Measurements from ENCODE around the gene STPG4. TPM values are rescaled to one million over a fixed set of nuclear protein-coding genes. Genes with fewer than 3 reads are reported as not detected.

Gene STPG4
- total and polyA plus RNA-seq, 2 donors from 2014 or later: not detected

DNA sequence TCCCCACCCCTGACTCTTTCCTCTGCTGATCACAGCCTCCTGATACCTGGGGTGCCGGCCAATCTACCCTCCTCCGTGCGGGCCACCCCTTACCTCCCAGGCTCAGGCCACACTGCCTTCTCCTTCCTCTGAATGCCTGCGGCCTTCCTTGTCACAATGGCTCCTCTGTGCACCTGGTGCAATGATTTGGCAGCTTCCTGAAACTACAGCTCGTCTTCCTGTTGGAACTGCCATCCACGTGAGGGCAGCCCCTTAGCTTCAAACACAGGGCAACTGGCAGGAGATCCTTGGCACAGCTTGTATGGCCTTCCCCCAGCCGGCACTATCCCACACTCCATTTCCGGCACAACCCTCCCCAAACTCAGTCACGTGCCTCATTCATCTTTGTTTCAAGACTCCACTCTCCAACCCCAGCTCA, 69.0 kb downstream of the STPG4 start:
- intact Hi-C loops (cut with DNase I): no loop called here
- no peak overlapping the region for H3K9ac ChIP-seq (ENCODE audit: low read length in 3 of 3)
- no peak for FAIRE-seq
- peaks cover 0 to 17% (median 3%) of the 10 kb centered on the region in 3 donors for H3K4me1 ChIP-seq (ENCODE audit: control insufficient read depth in 2 of 3, insufficient read depth in 2 of 3, low read depth in 1 of 3, low read length in 3 of 3)
- peak overlapping the region; percentile 2 to 15 for H3K27ac ChIP-seq (ENCODE audit: low read depth in 2 of 2, low read length in 2 of 2)
- H3K36me3 ChIP-seq (ENCODE audit: control insufficient read depth in 2 of 3, insufficient read depth in 3 of 3, low read length in 3 of 3): no peaks in the 10 kb centered on the region
- TF ChIP-seq, protein P1, sequence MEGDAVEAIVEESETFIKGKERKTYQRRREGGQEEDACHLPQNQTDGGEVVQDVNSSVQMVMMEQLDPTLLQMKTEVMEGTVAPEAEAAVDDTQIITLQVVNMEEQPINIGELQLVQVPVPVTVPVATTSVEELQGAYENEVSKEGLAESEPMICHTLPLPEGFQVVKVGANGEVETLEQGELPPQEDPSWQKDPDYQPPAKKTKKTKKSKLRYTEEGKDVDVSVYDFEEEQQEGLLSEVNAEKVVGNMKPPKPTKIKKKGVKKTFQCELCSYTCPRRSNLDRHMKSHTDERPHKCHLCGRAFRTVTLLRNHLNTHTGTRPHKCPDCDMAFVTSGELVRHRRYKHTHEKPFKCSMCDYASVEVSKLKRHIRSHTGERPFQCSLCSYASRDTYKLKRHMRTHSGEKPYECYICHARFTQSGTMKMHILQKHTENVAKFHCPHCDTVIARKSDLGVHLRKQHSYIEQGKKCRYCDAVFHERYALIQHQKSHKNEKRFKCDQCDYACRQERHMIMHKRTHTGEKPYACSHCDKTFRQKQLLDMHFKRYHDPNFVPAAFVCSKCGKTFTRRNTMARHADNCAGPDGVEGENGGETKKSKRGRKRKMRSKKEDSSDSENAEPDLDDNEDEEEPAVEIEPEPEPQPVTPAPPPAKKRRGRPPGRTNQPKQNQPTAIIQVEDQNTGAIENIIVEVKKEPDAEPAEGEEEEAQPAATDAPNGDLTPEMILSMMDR (IDR thresholded peaks at IDR 0.05; ENCODE audit: borderline replicate concordance, extremely low read depth, insufficient read depth): no peak
- DNase-seq: peak in 1 of 5 donors; percentile 34
- no peak overlapping the region for H3K4me3 ChIP-seq (ENCODE audit: low read length in 3 of 3)
- H3K27me3 ChIP-seq (ENCODE audit: control insufficient read depth, insufficient read depth, low read length): no peaks in the 10 kb centered on the region
- H3K9me3 ChIP-seq (ENCODE audit: control insufficient read depth in 2 of 3, insufficient read depth in 1 of 3, low read length in 3 of 3): no peaks in the 10 kb centered on the region

DNA sequence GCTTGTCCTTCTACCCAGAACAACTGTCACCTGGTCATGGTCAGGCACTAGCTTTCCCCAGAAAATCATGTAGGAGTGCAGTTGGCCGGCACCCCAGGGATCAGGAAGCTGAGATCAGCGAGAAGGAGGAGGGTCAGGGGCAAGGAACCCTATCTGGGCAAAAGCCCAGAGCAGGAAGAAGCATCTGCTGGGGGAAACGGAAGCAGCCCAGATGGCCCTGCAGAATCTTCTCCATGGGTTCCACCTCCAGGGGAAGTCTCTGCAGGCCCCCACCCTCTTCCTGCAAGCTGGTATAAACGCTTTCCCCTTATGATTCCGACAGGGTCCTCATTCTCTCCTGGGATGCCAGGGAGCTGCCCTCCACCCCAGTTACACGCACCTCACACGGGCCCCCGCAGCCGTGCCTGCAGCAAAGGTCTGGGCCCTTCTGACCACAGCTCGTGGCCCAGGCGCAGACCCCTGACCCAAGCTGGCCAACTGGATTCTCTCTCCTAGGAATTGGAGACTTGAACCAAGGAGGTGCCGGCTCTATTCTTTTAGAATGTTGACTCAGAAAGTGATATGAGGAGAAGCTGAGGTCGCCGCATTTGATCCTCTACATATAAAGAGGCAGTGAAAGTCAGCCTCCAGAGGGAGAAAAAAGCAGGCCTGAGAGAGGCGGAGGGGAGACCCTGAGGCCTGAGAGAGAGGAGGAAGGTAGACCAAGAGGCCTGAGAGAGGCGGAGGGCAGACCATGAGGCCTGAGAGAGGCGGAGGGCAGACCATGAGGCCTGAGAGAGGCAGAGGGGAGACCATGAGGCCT, 71.0 kb downstream of the STPG4 start:
- Histone ChIP-seq H3K9me3 (ENCODE audit: control insufficient read depth in 2 of 3, insufficient read depth in 1 of 3, low read length in 3 of 3) (no peaks in the 10 kb centered on the region), H3K27me3 (ENCODE audit: control insufficient read depth, insufficient read depth, low read length) (no peaks in the 10 kb centered on the region), H3K4me1 (ENCODE audit: control insufficient read depth in 2 of 3, insufficient read depth in 2 of 3, low read depth in 1 of 3, low read length in 3 of 3) (peaks cover 3 to 21% (median 6%) of the 10 kb centered on the region in 3 donors), H3K9ac (ENCODE audit: low read length in 3 of 3) (no peak overlapping the region), H3K27ac (ENCODE audit: low read depth in 2 of 2, low read length in 2 of 2) (no peak overlapping the region), H3K36me3 (ENCODE audit: control insufficient read depth in 2 of 3, insufficient read depth in 3 of 3, low read length in 3 of 3) (no peaks in the 10 kb centered on the region), H3K4me3 (ENCODE audit: low read length in 3 of 3) (no peak overlapping the region)
- TF ChIP-seq, protein P1 (IDR thresholded peaks at IDR 0.05; ENCODE audit: borderline replicate concordance, extremely low read depth, insufficient read depth): no peak
- intact Hi-C loops (cut with DNase I): no loop called here
- DNase-seq (no peak), FAIRE-seq (no peak)

DNA sequence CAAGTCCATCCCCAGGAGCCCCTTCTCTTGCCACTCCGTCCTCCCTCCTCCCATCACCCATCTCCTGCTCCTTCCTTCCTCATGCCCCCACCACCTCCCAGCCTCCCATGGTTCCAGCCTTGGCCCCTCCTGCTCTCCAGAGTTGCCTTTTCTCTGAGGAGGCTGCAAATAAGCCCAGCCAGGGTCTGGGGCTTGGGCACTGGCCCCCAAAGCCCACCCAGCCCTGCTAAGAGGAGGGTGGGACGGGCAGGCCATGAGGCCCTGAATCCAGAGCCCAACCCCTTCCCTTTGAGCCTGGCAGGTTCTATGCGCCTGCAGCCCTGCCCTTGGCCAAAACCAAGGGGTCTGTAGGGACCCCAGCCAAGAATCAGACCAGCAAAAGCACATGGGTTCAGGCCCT, 71.6 kb downstream of the STPG4 start:
- FAIRE-seq (no peak), DNase-seq (no peak)
- no peak overlapping the region for H3K9ac ChIP-seq (ENCODE audit: low read length in 3 of 3)
- TF ChIP-seq, protein P1 (IDR thresholded peaks at IDR 0.05; ENCODE audit: borderline replicate concordance, extremely low read depth, insufficient read depth): no peak
- H3K27me3 ChIP-seq (ENCODE audit: control insufficient read depth, insufficient read depth, low read length): no peaks in the 10 kb centered on the region
- H3K36me3 ChIP-seq (ENCODE audit: control insufficient read depth in 2 of 3, insufficient read depth in 3 of 3, low read length in 3 of 3): no peaks in the 10 kb centered on the region
- no peak overlapping the region for H3K4me3 ChIP-seq (ENCODE audit: low read length in 3 of 3)
- intact Hi-C loops (cut with DNase I): no loop called here
- H3K4me1 ChIP-seq (ENCODE audit: control insufficient read depth in 2 of 3, insufficient read depth in 2 of 3, low read depth in 1 of 3, low read length in 3 of 3): peaks cover 3 to 17% (median 6%) of the 10 kb centered on the region in 3 donors
- no peaks in the 10 kb centered on the region for H3K9me3 ChIP-seq (ENCODE audit: control insufficient read depth in 2 of 3, insufficient read depth in 1 of 3, low read length in 3 of 3)
- no peak overlapping the region for H3K27ac ChIP-seq (ENCODE audit: low read depth in 2 of 2, low read length in 2 of 2)

Data from kidney (tissue), 14 donors.